Stimulated activated CD8-positive, alpha-beta memory T cell treated with anti-CD3 and anti-CD28 coated beads, Interleukin-12 subunit alpha, Interleukin-12 subunit beta, amount 100 ng/mL, for 1 hour (primary cell): ENCODE results near the gene KSR2.

Source experiments
- DNase-seq: peaks from one replicate; pipeline ENCODE4 v3.0.0-alpha.2; 2020; ENCODE audit warnings: low read depth

The KSR2 gene

DNA sequence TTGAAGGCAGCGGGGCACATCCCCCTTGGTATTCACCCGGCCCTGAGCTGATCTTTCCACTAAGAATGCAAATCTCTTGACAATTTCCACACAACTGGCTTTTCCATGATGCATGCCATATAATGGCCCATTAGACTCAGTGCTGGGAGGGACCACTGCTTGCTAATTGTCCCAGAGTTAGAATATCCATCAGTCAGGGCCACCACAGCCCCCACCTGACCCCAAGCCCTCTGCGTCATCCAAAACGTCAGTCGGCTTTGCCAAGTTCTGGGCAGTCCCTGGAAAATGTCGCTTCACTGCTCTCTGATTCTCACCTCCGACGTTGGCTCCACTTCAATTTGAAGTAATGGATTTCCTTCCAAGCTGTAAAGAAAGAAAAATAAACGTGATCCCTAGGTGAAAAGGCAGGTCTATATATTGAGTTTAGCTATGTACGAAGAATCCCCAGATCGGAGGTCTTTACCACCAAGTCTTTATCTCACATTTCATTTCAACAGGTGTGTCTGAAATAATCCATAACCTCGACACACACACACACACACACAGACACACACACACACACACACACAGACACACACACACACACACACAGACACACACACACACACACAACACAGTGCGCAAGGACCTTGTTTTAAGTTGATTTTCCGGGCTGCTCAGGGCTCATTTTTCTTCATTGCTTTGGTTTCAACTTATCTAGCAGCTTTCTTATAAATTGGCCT lies 441.9 kb downstream of the KSR2 start:
- DNase-seq = no peak

DNA sequence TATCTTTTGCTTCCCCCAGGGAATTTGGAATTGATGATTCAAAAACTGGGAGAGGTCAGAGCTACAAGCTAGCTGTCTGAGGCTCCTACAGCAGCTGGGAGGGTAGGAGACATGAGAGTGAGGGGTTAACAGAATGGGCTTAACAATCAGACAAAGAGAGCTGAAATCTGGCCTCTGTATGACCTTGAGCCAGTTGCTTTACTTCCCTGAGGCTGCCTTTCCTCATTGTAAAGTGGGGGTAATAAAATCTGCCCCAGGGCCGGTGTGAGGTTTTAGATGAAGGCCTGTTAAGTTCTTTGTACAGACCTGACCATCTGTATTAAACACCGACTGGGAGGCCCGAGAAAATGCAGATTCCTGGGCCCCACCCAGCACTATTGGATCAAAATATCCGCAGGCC lies 443.0 kb downstream of the KSR2 start:
- no peak for DNase-seq

- no peak for DNase-seq
Measured at GRCh38 chr12:117524806-117525205, 444.0 kb downstream of the KSR2 start.

DNA sequence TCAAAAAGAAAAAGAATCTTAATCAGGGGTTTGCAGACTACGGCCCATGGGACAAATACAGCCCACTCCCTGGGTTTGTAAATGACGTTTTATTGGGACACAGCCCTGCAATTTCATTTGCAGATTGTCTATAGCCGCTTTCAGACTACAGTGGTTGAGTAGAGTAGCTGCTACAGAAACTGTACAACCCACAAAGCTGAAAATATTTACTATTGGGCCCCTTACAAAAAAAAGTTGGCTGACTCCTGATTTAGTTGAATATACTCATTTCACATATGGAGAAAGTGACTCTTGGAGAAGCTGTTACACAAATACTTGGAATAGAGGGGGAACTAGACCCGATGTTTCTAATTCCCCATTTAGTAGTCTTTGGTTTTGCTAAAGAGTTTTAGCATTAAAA lies 444.8 kb downstream of the KSR2 start:
- DNase-seq = no peak

DNA sequence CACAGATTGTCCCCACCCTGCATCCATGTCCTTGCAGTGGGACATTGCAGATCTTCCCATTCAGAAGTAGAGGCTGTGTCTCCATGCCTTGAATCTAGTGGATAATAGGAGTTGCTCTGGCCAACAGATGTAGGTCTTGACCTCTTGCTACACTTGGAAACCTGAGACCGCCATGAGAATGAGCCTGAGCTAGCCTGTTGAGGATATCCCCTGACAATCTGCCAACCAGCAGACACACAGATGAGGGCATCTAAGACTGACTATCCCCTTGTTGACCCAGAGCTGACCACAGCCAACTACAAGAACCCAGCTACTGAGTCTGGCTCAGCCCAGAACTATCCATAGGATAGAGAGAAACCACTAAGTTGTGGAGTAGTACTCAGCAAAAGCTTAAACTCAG lies 446.2 kb downstream of the KSR2 start:
- DNase-seq = no peak

GRCh38 chr12:117521867-117522266 lies 446.9 kb downstream of the KSR2 start:
- DNase-seq = no peak

GRCh38 chr12:117521346-117521745 lies 447.4 kb downstream of the KSR2 start:
- no peak for DNase-seq

GRCh38 chr12:117518594-117519270 lies 450.1 kb downstream of the KSR2 start:
- DNase-seq = no peak

- DNase-seq = no peak
Measured at GRCh38 chr12:117517219-117517739, 451.5 kb downstream of the KSR2 start.

GRCh38 chr12:117516034-117516433 lies 452.8 kb downstream of the KSR2 start:
- DNase-seq = no peak

DNA sequence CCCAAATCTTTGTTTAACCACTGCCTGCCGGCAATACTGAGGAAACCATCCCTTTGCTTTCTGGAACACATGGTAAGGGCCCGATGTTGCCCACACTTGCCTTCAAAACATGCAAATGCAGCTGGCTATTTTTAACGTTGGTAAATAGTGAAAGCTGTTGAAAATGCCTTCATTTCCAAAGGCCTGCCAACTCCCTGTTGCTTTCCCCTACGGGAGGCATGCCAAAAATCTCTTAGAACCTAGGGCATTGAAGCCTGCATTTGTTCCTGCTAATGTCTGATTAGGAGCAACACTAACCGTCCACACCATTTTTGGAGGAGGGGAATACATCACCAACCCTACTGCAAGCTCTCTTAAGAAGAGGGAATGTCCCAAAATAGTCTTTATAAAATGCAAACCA lies 454.8 kb downstream of the KSR2 start:
- DNase-seq = no peak

- DNase-seq = no peak
Measured at GRCh38 chr12:117513353-117513752, 455.4 kb downstream of the KSR2 start.

- no peak for DNase-seq
Measured at GRCh38 chr12:117508468-117508867, 460.3 kb downstream of the KSR2 start.

DNA sequence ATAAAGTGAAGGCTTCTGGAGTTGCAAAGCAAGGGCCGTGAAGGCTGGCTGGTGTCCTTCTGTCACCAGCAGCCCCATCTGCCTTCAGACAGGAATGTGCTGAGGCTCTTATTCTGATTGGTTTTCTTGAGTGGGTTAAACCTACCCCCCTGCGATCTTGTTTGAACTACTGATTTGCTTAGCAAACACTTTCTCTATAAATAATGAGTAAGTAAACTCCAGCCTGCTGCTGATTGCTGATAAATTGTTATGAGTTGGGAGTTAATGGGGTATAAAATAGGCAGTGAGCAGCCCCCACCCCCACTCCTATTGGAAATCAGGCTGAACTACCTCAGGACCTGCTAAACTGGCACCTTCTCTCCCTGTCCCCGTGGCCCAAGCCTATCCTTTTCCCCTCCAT lies 461.2 kb downstream of the KSR2 start:
- no peak for DNase-seq

DNA sequence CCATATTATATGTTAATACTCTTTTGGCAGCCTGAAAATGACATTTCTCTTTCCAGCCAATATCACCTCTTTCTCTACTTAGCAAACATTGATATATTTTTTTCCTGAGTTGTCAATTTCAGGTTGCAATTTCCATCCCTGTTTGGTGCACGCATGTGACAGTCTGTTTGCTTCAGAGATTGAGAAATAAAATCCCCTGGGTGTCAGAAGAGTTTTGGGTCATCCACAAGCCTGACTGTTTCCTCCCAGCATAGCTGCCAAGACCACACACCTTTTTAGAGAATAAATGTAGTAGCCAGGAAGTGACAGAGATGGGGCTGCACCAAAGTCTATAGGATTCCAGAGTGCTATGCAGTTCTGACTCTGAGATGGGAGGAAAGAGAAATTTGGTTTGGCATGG lies 462.5 kb downstream of the KSR2 start:
- no peak for DNase-seq

DNA sequence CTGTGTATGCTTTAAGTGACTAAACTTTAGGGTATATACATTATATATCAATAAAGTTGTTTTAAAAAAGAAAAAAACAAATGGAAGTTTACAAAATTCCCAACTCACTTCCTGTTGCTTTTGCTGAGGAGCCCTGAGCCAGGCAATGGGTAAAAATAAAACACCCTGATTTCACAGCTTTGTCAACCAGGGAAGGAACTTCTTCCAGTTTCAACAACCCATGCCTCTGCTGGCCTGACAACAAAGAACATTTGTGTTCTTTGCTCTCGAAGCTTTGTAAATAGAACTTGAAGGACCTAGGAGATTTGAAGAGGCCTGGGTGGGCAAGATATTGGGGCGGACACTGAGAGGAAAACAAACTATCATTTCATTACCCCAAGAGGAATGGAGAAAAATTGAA lies 466.2 kb downstream of the KSR2 start:
- no peak for DNase-seq

DNA sequence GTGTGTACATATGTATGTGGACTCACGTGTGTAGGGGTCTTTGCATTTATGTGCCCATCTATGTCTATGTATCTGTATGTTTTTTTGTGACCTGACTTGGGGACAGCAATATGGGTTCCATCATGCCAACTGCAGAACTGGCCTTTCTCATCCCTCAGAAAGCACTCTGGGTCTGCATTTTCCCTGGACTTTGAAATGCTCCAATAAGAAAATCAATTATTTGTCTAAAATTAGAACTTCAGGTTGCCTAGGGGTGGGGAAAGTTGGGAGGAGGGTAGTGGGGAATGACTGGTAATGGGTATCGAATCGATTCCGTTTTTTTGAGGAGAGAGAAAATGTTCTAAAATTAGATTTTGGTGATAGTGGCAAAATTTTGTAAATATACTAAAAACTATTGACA lies 466.6 kb downstream of the KSR2 start:
- DNase-seq = no peak

- no peak for DNase-seq
Measured at GRCh38 chr12:117501076-117501869, 467.5 kb downstream of the KSR2 start.

DNA sequence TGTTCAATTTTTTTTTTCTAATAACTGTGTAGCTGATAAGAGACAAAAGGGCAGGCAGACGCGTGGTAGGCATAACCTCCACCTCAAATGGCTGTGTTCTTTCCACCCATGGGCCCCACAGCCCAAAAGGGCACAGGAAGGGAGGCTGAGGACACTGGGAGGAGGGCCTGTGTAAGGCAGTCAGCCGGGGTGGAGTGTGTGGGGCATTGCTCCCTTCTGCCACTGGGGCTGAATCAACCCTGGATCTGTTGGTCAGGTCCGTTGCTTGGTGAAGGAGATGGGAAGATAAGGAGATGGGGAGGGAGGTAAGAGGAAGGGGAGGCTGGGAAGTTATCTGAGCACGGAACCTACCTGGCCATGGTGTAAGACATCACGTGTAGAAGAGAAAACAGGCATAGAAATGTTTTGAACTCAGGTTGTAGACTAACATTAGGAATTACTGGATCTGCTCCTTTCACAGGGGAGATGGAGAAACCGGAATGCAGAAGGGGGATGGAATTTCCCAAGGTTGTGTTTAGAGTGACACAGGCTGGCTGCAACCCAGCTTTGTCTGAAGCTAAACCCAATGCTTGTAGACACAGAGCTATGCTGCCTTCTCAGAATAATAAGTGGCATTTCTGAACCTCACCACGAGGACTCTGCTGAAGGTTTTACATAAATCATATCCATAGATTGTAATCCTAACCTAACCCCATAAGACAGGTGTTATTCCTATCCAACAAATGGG lies 468.9 kb downstream of the KSR2 start:
- no peak for DNase-seq

GRCh38 chr12:117498880-117499279 lies 469.9 kb downstream of the KSR2 start:
- DNase-seq = no peak

DNA sequence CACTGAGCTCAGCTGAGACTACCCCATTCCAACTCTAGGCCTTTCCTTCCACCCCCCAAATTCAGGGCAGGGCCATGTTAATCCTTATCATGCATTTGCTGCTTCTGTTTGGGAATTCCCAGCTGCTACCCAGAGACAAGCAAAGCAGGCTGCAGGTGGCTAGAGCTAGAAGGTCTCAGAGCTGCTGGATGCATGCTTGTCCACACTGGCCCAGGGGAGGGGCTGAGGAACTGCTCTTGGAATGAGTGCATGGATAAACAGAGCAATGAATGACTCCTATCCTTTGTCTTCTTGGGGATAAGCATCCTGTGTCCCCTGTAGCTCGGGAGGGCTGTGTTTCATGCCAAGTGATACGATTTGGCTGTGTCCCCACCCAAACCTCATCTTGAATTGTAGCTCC lies 470.5 kb downstream of the KSR2 start:
- no peak for DNase-seq

DNA sequence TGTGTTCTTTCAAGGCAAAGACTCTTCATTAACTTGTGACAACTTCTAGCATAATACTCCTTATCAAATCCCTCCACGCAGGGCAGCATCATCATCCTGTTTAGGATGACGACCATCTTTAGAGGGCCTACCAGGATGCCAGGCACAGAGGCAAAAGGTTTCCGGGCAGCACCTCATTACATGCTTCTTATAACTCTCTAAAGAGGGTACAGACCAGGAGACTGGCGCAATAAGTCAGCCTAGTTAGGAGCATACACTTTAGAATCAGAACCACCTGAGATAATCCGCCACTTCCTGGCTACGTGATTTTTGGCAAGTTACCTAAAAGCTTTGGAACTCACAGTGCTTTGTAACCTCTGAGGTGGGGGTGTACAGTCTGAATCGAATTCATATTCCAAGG lies 471.4 kb downstream of the KSR2 start:
- no peak for DNase-seq
